Kidney (tissue), 14 donors: ENCODE data around the gene STXBP6. TPM values are rescaled to one million over a fixed set of nuclear protein-coding genes. Genes with fewer than 3 reads are reported as not detected.

Experiments used
- DNase-seq, 5 donors: peaks; one replicate each; pipeline ENCODE4 v3.0.0-alpha.2; 2013 to 2020
- FAIRE-seq: peaks from 2 replicates; lab custom pipeline; 2012; peaks lifted over from hg19 to GRCh38; lab: Jason Lieb, UNC
- H3K27ac ChIP-seq, 2 donors: one replicate each; pipeline ENCODE4 v1.7.0; 2013; ENCODE audit warnings: low read depth in 2 of 2, low read length in 2 of 2, inconsistent platforms in 1 of 2
- H3K27me3 ChIP-seq: one replicate; pipeline ENCODE4 v1.7.1; 2013; ENCODE audit warnings: low read length, inconsistent platforms; ENCODE audit not compliant: control insufficient read depth, insufficient read depth
- H3K36me3 ChIP-seq, 3 donors: one replicate each; pipeline versions ENCODE4 v1.7.0 to v1.7.1; 2013; ENCODE audit warnings: low read length in 3 of 3, control low read depth in 1 of 3, inconsistent platforms in 1 of 3; ENCODE audit not compliant: insufficient read depth in 3 of 3, control insufficient read depth in 2 of 3
- H3K4me1 ChIP-seq, 3 donors: one replicate each; pipeline versions ENCODE4 v1.7.0 to v1.7.1; 2013; ENCODE audit warnings: low read length in 3 of 3, inconsistent platforms in 1 of 3, low read depth in 1 of 3; ENCODE audit not compliant: control insufficient read depth in 2 of 3, insufficient read depth in 2 of 3
- H3K4me3 ChIP-seq, 3 donors: one replicate each; pipeline versions ENCODE4 v1.7.0 to v1.8.1; 2013; ENCODE audit warnings: low read length in 3 of 3, control low read depth in 1 of 3, inconsistent platforms in 1 of 3
- H3K9ac ChIP-seq, 3 donors: one replicate each; pipeline versions ENCODE4 v1.7.0 to v1.7.1; 2013; ENCODE audit warnings: low read length in 3 of 3, control low read depth in 1 of 3, inconsistent platforms in 1 of 3
- H3K9me3 ChIP-seq, 3 donors: one replicate each; pipeline versions ENCODE4 v1.7.0 to v1.7.1; 2013; ENCODE audit warnings: low read length in 3 of 3, control low read depth in 1 of 3, inconsistent platforms in 1 of 3; ENCODE audit not compliant: control insufficient read depth in 2 of 3, insufficient read depth in 1 of 3
- CTCF ChIP-seq: IDR thresholded peaks from 3 replicates; pipeline ENCODE4 v1.5.1; 2012; ENCODE audit warnings: mild to moderate bottlenecking, moderate library complexity, borderline replicate concordance; ENCODE audit not compliant: insufficient read depth; ENCODE audit errors: extremely low read depth
- intact Hi-C: fragments of 100-400 bp; cut with DNase I; formaldehyde crosslinking; loops from one replicate; pipeline ENCODE4 v1.11.1; 2022
- polyA plus RNA-seq: library from polyadenylated mRNA; stranded (reverse); fragments of 350-450 nt; fragmentation: Illumina TruSeq; extraction: RNeasy Lipid Tissue Mini Kit (QIAGEN cat#74804); gene quantifications from one replicate; pipeline ENCODE4 v1.2.3, GENCODE V29; 2014; ENCODE audit warnings: low read depth, low replicate concordance; ENCODE audit not compliant: insufficient read depth
- total RNA-seq: library from RNA; stranded (reverse); fragmentation: NEBNext Ultra II Directional; extraction: Animal tissue kit (Norgen Biotek cat#: 25700); gene quantifications from one replicate; pipeline ENCODE4 v1.2.1, GENCODE V29; 2021
- donor health status: control.
- donor health status: control.
- donor health status: control.
- donor health status: control.
- donor health status: control.
- donor health status: DM: yes; HTN: yes; CAD: no.
- donor health status: Normal renal cell carcinoma (clear cell type).

STXBP6 gene
- total and polyA plus RNA-seq, 2 donors from 2014 or later = 2.8 to 3.9 TPM

DNA sequence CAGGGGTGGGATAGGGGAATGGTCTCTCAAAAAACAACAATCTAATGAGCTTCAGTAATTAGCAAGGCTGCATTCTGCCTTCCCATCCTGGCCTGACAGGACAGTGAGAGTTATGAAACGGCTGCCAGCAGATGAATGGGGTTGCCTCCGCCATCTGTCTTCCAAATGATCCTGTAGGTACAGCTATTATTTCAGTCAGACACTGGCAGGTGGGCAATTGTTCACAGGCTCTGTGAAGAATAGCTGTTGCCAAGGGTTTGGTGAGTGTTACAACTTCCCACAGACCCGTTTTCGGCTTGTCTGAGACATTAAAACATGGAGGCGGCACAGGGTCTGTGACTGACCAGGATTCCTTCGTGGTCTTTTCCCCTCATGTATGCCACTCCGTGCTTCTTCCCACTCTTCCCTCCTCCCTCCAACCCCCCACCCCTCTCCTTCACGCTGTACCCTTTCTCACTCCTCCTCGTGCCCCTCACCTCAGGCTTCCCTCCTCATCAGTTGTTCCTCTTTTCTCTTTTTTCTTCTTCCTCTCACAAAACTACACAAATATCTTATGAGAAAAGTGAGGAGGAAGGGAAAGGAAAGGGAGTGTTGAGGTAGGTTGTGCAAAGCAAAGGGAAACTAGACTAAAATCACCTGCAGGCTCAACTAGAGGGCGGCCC is 255.2 kb downstream of the STXBP6 start:
- intact Hi-C loops = no loop called here
- FAIRE-seq = no peak

DNA sequence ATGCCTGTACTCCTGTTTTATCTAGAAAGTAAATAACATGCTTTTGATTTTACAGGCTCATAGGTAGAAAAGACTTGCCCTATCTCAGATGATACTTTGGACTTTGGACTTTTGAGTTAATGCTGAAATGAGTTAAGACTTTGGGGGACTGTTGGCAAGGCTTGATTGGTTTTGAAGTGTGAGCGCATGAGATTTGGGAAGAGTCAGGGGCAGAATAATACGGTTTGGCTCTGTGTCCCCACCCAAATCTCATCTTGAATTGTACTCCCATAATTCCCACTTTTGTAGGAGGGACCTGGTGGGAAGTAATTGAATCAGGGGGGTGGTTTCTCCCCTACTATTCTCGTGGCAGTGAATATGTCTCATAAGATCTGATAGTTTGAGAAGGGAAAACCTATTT is 259.8 kb downstream of the STXBP6 start:
- H3K27ac ChIP-seq = no peak overlapping the region
- DNase-seq (no peak), FAIRE-seq (no peak)
- intact Hi-C loops = no loop called here
- no peak for TF ChIP-seq CTCF
- H3K4me3 ChIP-seq = no peak overlapping the region
- no peaks in the 10 kb centered on the region for H3K4me1 ChIP-seq
- no peak overlapping the region for H3K9ac ChIP-seq
- no peaks in the 10 kb centered on the region for H3K36me3 ChIP-seq
- H3K9me3 ChIP-seq = peaks cover 0 to 2% (median 0%) of the 10 kb centered on the region in 3 donors
- H3K27me3 ChIP-seq = no peaks in the 10 kb centered on the region

More for the DNA sequence above, 255.2 kb downstream of the STXBP6 start:
- Histone ChIP-seq H3K4me1 (no peaks in the 10 kb centered on the region), H3K36me3 (no peaks in the 10 kb centered on the region), H3K9ac (no peak overlapping the region), H3K4me3 (no peak overlapping the region), H3K27me3 (no peaks in the 10 kb centered on the region), H3K27ac (no peak overlapping the region), H3K9me3 (no peaks in the 10 kb centered on the region)
- TF ChIP-seq CTCF = no peak
- no peak for DNase-seq

- Histone ChIP-seq H3K36me3 (no peaks in the 10 kb centered on the region), H3K27me3 (no peaks in the 10 kb centered on the region), H3K4me3 (no peak overlapping the region), H3K9me3 (peaks cover 0 to 2% (median 0%) of the 10 kb centered on the region in 3 donors), H3K4me1 (no peaks in the 10 kb centered on the region), H3K27ac (no peak overlapping the region), H3K9ac (no peak overlapping the region)
- intact Hi-C loops = no loop called here
- FAIRE-seq (no peak), DNase-seq (peak in 1 of 5 donors; percentile 65)
- no peak for TF ChIP-seq CTCF
Measured at GRCh38 chr14:24789378-24789884, 260.5 kb downstream of the STXBP6 start.
